Spinal cord (tissue), 10 donors: Measurements from ENCODE around the gene NFILZ. TPM values are rescaled to one million over a fixed set of nuclear protein-coding genes. Genes with fewer than 3 reads are reported as not detected.

Experiments
- DNase-seq, 6 donors: peaks; one replicate each; pipeline versions ENCODE4 v3.0.0 to v3.0.0-alpha.2; 2013 to 2015; ENCODE audit warnings: low spot score in 6 of 6, low read depth in 4 of 6
- H3K27ac ChIP-seq: one replicate; pipeline ENCODE4 v1.5.1; 2013; ENCODE audit warnings: low read depth, low read length, control low read depth
- H3K27me3 ChIP-seq: one replicate; pipeline ENCODE4 v1.6.1; 2013; ENCODE audit warnings: low read length; ENCODE audit not compliant: control insufficient read depth, insufficient read depth
- H3K36me3 ChIP-seq: one replicate; pipeline ENCODE4 v1.6.1; 2013; ENCODE audit warnings: low read length; ENCODE audit not compliant: control insufficient read depth, insufficient read depth
- H3K4me1 ChIP-seq: one replicate; pipeline ENCODE4 v1.6.1; 2013; ENCODE audit warnings: low read length; ENCODE audit not compliant: control insufficient read depth, insufficient read depth
- H3K4me3 ChIP-seq: one replicate; pipeline ENCODE4 v1.5.1; 2013; ENCODE audit warnings: low read depth, low read length, control low read depth
- H3K9me3 ChIP-seq: one replicate; pipeline ENCODE4 v1.6.1; 2013; ENCODE audit warnings: low read length; ENCODE audit not compliant: control insufficient read depth, insufficient read depth
- WGBS: methylation state at CpG from one replicate; pipeline ENCODE4 v1.1.5; 2013; ENCODE audit warnings: missing lambda C conversion rate; ENCODE audit not compliant: insufficient coverage; 5-methylcytosine and 5-hydroxymethylcytosine counted together
- polyA plus RNA-seq, 2 donors: library from polyadenylated mRNA; unstranded; fragments of 120-200 nt; gene quantifications; one replicate each; pipeline ENCODE4 v1.2.1, GENCODE V29; 2013; ENCODE audit not compliant: insufficient read length in 2 of 2
- total RNA-seq, 2 donors: library from RNA; depleted of rRNA in 1 of 2; stranded (reverse); fragments of 120-200 nt in 1 of 2; fragments of >200 nt in 1 of 2; gene quantifications; one replicate each; pipeline versions ENCODE4 v1.2.3 to v1.2.4, GENCODE V29; 2013 to 2014
- donor health status: healthy.

Gene NFILZ
- total and polyA plus RNA-seq, 4 donors = not detected

GRCh38 chr19:8657869-8658268 is 27.4 kb downstream of the NFILZ start:
- no peaks in the 10 kb centered on the region for H3K9me3 ChIP-seq
- no peak overlapping the region for H3K4me3 ChIP-seq
- no peak for DNase-seq
- H3K27me3 ChIP-seq = no peaks in the 10 kb centered on the region
- peaks cover 8% of the 10 kb centered on the region for H3K4me1 ChIP-seq
- H3K27ac ChIP-seq = no peak overlapping the region
- no peaks in the 10 kb centered on the region for H3K36me3 ChIP-seq
- WGBS = 81% methylated on average over 5 of the region's 5 CpGs

GRCh38 chr19:8659905-8660304 is 29.5 kb downstream of the NFILZ start:
- Histone ChIP-seq H3K27ac (no peak overlapping the region), H3K4me3 (no peak overlapping the region), H3K36me3 (no peaks in the 10 kb centered on the region), H3K4me1 (no peaks in the 10 kb centered on the region), H3K9me3 (no peaks in the 10 kb centered on the region), H3K27me3 (no peaks in the 10 kb centered on the region)
- 69% methylated on average over 5 of the region's 7 CpGs for WGBS
- DNase-seq = no peak

GRCh38 chr19:8662263-8662662 is 31.8 kb downstream of the NFILZ start:
- DNase-seq = no peak
- Histone ChIP-seq H3K36me3 (no peaks in the 10 kb centered on the region), H3K4me3 (no peak overlapping the region), H3K4me1 (no peaks in the 10 kb centered on the region), H3K9me3 (no peaks in the 10 kb centered on the region), H3K27me3 (no peaks in the 10 kb centered on the region), H3K27ac (no peak overlapping the region)
- WGBS = 65% methylated on average over 2 of the region's 4 CpGs

DNA sequence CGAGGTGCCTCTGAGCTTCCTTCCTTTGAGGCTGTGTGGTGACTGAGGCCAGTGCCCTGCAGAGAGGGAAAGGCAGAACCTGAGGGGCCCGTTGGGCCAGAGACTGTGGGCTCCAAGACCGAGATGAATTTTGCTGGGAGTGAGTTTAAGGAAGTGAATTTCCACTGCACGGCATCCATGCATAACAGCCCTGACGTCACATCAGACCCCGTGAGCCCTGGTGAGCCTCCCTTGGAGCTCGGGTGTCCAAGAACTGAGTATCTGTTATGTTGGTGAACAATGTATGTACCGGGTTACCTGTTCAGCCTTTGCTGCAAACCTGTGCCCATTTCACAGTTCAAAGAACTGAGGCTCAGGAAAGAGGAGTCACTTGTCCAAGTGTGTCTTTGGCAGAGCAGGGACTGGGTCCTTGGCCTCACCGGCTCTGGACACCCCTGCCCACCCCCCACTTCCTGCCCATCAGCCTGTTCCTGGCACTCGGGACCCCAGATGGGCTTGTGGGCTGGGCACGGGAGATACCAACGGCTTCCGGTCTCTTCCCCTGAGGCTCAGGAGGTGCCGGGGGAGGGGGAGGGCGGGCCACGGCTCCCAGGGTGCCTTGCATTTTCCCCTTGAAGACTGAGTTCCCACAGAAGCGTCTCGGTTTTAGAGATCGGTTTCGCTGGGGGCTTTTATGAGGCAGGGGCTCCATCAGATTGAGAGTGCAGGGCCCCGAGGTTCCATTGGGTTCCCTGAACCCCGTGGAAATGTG is 33.7 kb downstream of the NFILZ start:
- H3K27me3 ChIP-seq = no peaks in the 10 kb centered on the region
- WGBS = 49% methylated on average over 19 of the region's 22 CpGs

GRCh38 chr19:8664671-8665057 is 34.2 kb downstream of the NFILZ start:
- DNase-seq = no peak
- 89% methylated on average over 3 of the region's 4 CpGs for WGBS

More for the DNA sequence above, 33.7 kb downstream of the NFILZ start:
- H3K4me1 ChIP-seq = no peaks in the 10 kb centered on the region
- no peak overlapping the region for H3K27ac ChIP-seq
- H3K4me3 ChIP-seq = no peak overlapping the region
- H3K36me3 ChIP-seq = no peaks in the 10 kb centered on the region
- DNase-seq = no peak
- no peaks in the 10 kb centered on the region for H3K9me3 ChIP-seq

DNA sequence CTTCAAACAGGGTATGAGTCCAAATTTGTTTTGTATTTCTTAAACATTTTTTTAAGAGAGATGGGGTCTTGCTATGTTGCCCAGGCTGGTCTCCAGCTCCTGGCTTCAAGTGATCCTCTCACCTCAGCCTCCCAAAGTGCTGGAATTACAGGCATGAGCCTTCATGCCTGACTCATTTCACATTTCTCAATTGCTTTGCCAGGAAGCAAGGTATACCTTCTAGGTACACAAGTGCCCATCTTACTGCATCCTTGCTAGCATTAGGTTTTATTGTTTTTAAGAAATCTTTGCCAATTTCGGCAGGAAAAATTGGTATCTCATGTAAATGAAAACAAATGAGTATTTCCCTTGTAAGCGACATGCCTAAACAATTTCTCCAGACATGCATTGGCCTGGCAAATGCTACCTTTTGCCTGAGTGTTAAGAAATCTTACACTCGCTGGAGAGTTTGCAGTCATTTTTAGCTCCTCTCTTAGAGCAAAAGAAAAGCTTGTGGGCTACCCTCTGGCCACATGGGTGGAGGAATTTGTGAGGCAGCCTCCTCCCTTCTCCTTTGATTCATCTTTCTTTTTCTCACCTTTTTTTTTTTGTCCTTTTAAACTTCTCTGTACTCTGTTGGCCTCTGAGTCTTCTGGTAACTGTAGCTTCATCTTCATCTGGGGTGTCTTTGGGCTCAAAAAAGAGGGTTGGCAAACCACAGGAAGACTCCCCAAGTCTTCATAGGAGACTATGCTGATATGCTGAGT is 35.2 kb downstream of the NFILZ start:
- no peaks in the 10 kb centered on the region for H3K4me1 ChIP-seq
- H3K27me3 ChIP-seq = no peaks in the 10 kb centered on the region
- H3K4me3 ChIP-seq = no peak overlapping the region
- H3K9me3 ChIP-seq = no peaks in the 10 kb centered on the region
- WGBS = 100% methylated on average over 1 of the region's 3 CpGs
- no peak for DNase-seq
- H3K36me3 ChIP-seq = no peaks in the 10 kb centered on the region
- H3K27ac ChIP-seq = no peak overlapping the region

More at GRCh38 chr19:8664671-8665057, 34.2 kb downstream of the NFILZ start:
- Histone ChIP-seq H3K27me3 (no peaks in the 10 kb centered on the region), H3K9me3 (no peaks in the 10 kb centered on the region), H3K4me3 (no peak overlapping the region), H3K27ac (no peak overlapping the region), H3K36me3 (no peaks in the 10 kb centered on the region), H3K4me1 (no peaks in the 10 kb centered on the region)

- Histone ChIP-seq H3K36me3 (no peaks in the 10 kb centered on the region), H3K9me3 (no peaks in the 10 kb centered on the region), H3K4me1 (no peaks in the 10 kb centered on the region), H3K27me3 (no peaks in the 10 kb centered on the region), H3K27ac (no peak overlapping the region), H3K4me3 (no peak overlapping the region)
- no peak for DNase-seq
- WGBS = 46% methylated on average over 2 of the region's 9 CpGs
These were observed 36.5 kb downstream of the NFILZ start for GRCh38 chr19:8666814-8667405.

- Histone ChIP-seq H3K9me3 (no peaks in the 10 kb centered on the region), H3K36me3 (no peaks in the 10 kb centered on the region), H3K4me3 (no peak overlapping the region), H3K27me3 (no peaks in the 10 kb centered on the region), H3K27ac (no peak overlapping the region), H3K4me1 (no peaks in the 10 kb centered on the region)
- DNase-seq = no peak
- WGBS = 70% methylated on average over 6 of the region's 6 CpGs
These were observed 43.0 kb downstream of the NFILZ start for GRCh38 chr19:8673276-8673891.

DNA sequence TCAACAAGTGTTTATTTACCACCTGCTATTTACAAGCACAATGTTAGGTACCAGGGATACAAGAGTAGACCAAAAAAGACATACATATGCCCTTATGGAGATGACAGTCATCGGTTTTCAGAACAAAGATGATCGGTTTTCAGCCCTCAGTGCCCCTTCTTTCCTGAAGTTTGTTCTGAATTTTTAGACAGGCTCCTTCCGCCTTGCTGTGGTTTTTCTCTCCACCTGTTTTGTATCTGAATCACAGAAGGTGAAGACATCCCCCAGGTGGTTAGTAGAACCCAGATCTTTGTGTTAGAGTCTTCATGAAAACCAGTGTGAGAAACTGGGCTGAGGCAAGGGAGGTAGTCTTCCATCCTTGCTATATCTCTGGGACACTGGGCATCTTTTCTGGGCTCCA is 44.6 kb downstream of the NFILZ start:
- Histone ChIP-seq H3K9me3 (no peaks in the 10 kb centered on the region), H3K27me3 (no peaks in the 10 kb centered on the region), H3K36me3 (no peaks in the 10 kb centered on the region), H3K4me1 (no peaks in the 10 kb centered on the region), H3K27ac (no peak overlapping the region), H3K4me3 (no peak overlapping the region)
- WGBS = 86% methylated on average over 3 of the region's 3 CpGs
- DNase-seq = no peak
